HCT116 (cell line): Measurements from ENCODE around the gene TIGAR.

Source experiments
- CEBPB ChIP-seq: IDR thresholded peaks from 2 replicates; pipeline ENCODE4 v1.6.1; 2012; ENCODE audit warnings: low read depth
- CTCF ChIP-seq, 3 experiments: fragments of 200-600 bp in 1 of 3; sonication (generic) in 1 of 3; IDR thresholded peaks in 2 of 3; conservative IDR thresholded peaks in 1 of 3; 2 replicates each; pipeline ENCODE4 v1.5.1; 2012 to 2017; ENCODE audit warnings: low read depth in 2 of 3, low read length in 2 of 3, antibody characterized with exemption in 1 of 3, borderline replicate concordance in 1 of 3, control low read depth in 1 of 3, mild to moderate bottlenecking in 1 of 3, mixed read lengths in 1 of 3, mixed run types in 1 of 3, moderate library complexity in 1 of 3; ENCODE audit not compliant: insufficient read depth in 1 of 3
- EZH2 ChIP-seq: fragments of 200-600 bp; sonication (generic); IDR thresholded peaks from 2 replicates; pipeline ENCODE4 v1.6.1; 2017; ENCODE audit warnings: antibody characterized with exemption, mixed run types
- EZH2phosphoT487 ChIP-seq: fragments of 200-600 bp; IDR thresholded peaks from 2 replicates; pipeline ENCODE4 v1.6.1; 2018; ENCODE audit warnings: antibody characterized with exemption, borderline replicate concordance
- JUND ChIP-seq: IDR thresholded peaks from 2 replicates; pipeline ENCODE4 v1.6.1; 2012
- POLR2A ChIP-seq: IDR thresholded peaks from 2 replicates; pipeline ENCODE4 v1.7.0; 2011; ENCODE audit warnings: borderline replicate concordance; ENCODE audit not compliant: insufficient read depth, insufficient read length; ENCODE audit errors: extremely low read depth
- POLR2AphosphoS5 ChIP-seq: IDR thresholded peaks from 2 replicates; pipeline ENCODE4 v1.6.1; 2011; ENCODE audit warnings: mild to moderate bottlenecking, low read depth, low read length, moderate library complexity
- REST ChIP-seq: IDR thresholded peaks from 2 replicates; pipeline ENCODE4 v1.6.1; 2012; ENCODE audit warnings: low read depth
- SP1 ChIP-seq: IDR thresholded peaks from 2 replicates; pipeline ENCODE4 v1.6.1; 2012; ENCODE audit warnings: low read depth
- YY1 ChIP-seq: IDR thresholded peaks from 2 replicates; pipeline ENCODE4 v1.6.1; 2011; ENCODE audit warnings: low read length, low read depth, moderate library complexity, mild to moderate bottlenecking; ENCODE audit not compliant: insufficient replicate concordance; ENCODE audit errors: extremely low read depth

DNA sequence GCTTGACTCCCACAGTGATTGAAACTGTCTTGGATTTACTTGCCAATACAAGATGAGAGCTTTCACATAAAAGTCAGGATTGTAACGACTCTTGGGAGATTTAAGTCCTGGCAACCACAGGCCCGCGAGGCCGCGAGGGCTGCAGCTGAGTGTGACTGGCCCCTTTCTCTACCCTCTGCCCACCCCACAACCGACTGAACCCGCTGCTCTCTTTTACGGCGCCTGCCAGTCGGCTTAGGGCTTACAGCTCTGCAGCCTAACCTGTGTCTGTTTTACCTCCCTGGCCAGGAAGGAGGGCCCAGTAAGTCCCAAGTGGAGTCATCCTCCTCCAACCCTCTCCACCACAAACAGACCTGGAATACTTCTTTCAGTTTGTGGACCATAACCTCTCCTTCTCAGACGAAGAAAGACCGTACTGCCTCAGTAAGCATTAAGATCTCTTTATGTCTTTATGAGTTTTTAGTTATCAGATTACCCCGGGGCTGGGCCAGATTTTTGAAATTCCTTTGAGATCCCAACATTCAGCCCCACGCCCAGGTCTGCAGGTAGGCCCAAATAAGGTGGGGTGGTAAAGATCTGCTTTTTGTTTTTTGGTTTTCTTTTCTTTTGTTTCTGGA is 12.6 kb upstream of the TIGAR start:
- TF ChIP-seq POLR2A (no peak), REST (no peak), CTCF (IDR thresholded peaks at IDR 0.05 in 2 of 3, conservative IDR thresholded peaks at IDR 0.05 in 1 of 3; ENCODE audit: borderline replicate concordance in 1 of 3, insufficient read depth in 1 of 3, low read depth in 2 of 3, low read length in 2 of 3) (no peak), YY1 (no peak), JUND (no peak), POLR2AphosphoS5 (no peak), EZH2phosphoT487 (no peak), CEBPB (no peak), EZH2 (no peak), SP1 (no peak)
